Measurements from ENCODE around the gene MXD3.

Gene MXD3

GRCh38 chr5:177270653-177271052 is 41.0 kb downstream of the MXD3 start:
- ChIA-PET POLR2A (no interaction called here), CTCF (interaction anchor here (0.6 to 1.1 kb wide), 5 partner anchors 34 to 598 kb away, joined by 3 to 5 read pairs (median 3); no protein-coding TSS in a partner anchor)
- Histone ChIP-seq H3K4me1 (ENCODE audit: control insufficient read depth, insufficient read depth, low read length) (no peaks in the 10 kb centered on the region), H3K36me3 (ENCODE audit: control insufficient read depth in 2 of 2, insufficient read depth in 1 of 2, low read length in 2 of 2) (peaks cover 50 to 91% of the 10 kb centered on the region in 2 experiments), H3K9me3 (ENCODE audit: control insufficient read depth, insufficient read depth, low read depth, low read length) (no peaks in the 10 kb centered on the region), H3K27ac (ENCODE audit: extremely low read depth, low read depth, low read length) (no peak overlapping the region), H3K4me3 (ENCODE audit: low read depth, low read length) (no peak overlapping the region)
- TF ChIP-seq ZNF175 (tag by site-specific recombination; IDR thresholded peaks at IDR 0.05) (no peak), ZNF692 (tag by site-specific recombination; IDR thresholded peaks at IDR 0.05) (no peak), GLIS1 (tag by site-specific recombination; IDR thresholded peaks at IDR 0.05) (no peak), ZNF560 (tag by site-specific recombination; IDR thresholded peaks at IDR 0.05; ENCODE audit: borderline replicate concordance) (no peak), ZNF704 (tag by site-specific recombination; IDR thresholded peaks at IDR 0.05) (no peak), ZNF10 (tag by site-specific recombination; IDR thresholded peaks at IDR 0.05) (no peak), GLIS2 (tag by site-specific recombination; IDR thresholded peaks at IDR 0.05) (no peak)

GRCh38 chr5:177269976-177270375 is 41.7 kb downstream of the MXD3 start:
- no peaks in the 10 kb centered on the region for H3K4me1 ChIP-seq (ENCODE audit: control insufficient read depth, insufficient read depth, low read length)
- H3K9me3 ChIP-seq (ENCODE audit: control insufficient read depth, insufficient read depth, low read depth, low read length) = no peaks in the 10 kb centered on the region
- peaks cover 46 to 93% of the 10 kb centered on the region in 2 experiments for H3K36me3 ChIP-seq (ENCODE audit: control insufficient read depth in 2 of 2, insufficient read depth in 1 of 2, low read length in 2 of 2)
- H3K27ac ChIP-seq (ENCODE audit: extremely low read depth, low read depth, low read length) = peak overlapping the region; percentile 29; the same call in 1 of the 2 replicates
- H3K4me3 ChIP-seq (ENCODE audit: low read depth, low read length) = no peak overlapping the region
- ChIA-PET CTCF (interaction anchor here (0.6 to 1.0 kb wide), 3 partner anchors 33 to 156 kb away, joined by 3 to 5 read pairs (median 4); no protein-coding TSS in a partner anchor), POLR2A (no interaction called here)
- TF ChIP-seq ZNF366 (tag by site-specific recombination; conservative IDR thresholded peaks at IDR 0.05) (no peak), MYNN (tag by site-specific recombination; IDR thresholded peaks at IDR 0.05; ENCODE audit: borderline replicate concordance) (no peak), ZNF645 (tag by site-specific recombination; IDR thresholded peaks at IDR 0.05) (no peak), ZNF26 (tag by site-specific recombination; IDR thresholded peaks at IDR 0.05) (no peak), ZNF335 (tag by site-specific recombination; conservative IDR thresholded peaks at IDR 0.05) (no peak), PBX3 (CRISPR knock-in tag; IDR thresholded peaks at IDR 0.05) (no peak), ZNF148 (tag by site-specific recombination; IDR thresholded peaks at IDR 0.05; ENCODE audit: borderline replicate concordance) (no peak), ZNF184 (tag by site-specific recombination; IDR thresholded peaks at IDR 0.05) (no peak), ZNF785 (tag by site-specific recombination; IDR thresholded peaks at IDR 0.05) (no peak), ZNF311 (tag by site-specific recombination; IDR thresholded peaks at IDR 0.05; ENCODE audit: borderline replicate concordance) (no peak), ZNF623 (tag by site-specific recombination; IDR thresholded peaks at IDR 0.05) (no peak), ZNF626 (tag by site-specific recombination; IDR thresholded peaks at IDR 0.05) (no peak), TSHZ1 (tag by site-specific recombination; IDR thresholded peaks at IDR 0.05; ENCODE audit: borderline replicate concordance) (no peak)
